Activated gamma-delta T cell treated with anti-CD3 and anti-CD28 coated beads, Interleukin-2, amount 50 U/mL, for 16 hours (primary cell): ENCODE measurements around the gene FA2H.
"Not testable (repeated sequence)": the region's sequence is repeated elsewhere in the genome, so short reads cannot be mapped to it uniquely, and the experiment has no call there.

Experiments used
- DNase-seq: peaks from one replicate; pipeline ENCODE4 v3.0.0-alpha.2; 2020; ENCODE audit warnings: low read depth

FA2H gene

GRCh38 chr16:74724820-74725549 lies 49.6 kb downstream of the FA2H start:
- DNase-seq: no peak

DNA sequence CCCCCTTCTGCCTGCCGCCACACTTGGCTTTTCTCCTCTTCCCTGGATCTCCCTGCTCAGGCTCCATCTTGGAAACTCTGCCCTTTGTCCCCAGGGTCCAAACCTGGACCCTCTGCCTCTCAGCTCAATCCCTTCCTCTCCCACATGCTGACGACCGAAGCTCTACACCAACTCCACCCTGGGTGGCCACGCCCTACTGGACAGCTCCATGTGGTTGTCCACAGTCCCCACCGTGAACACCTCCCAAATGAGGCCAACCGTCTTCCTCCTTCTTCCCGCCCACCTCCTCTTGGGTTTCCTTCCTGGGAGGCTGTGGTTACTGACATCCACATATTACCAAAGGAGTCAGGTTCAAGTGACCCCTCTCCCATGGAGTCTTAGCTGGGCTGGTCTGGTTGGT lies 51.4 kb downstream of the FA2H start:
- DNase-seq: no peak

- not testable (repeated sequence) for DNase-seq
Measured at GRCh38 chr16:74722156-74722555, 52.5 kb downstream of the FA2H start.

- DNase-seq: no peak
Measured at GRCh38 chr16:74721716-74722115, 52.9 kb downstream of the FA2H start.

- no peak for DNase-seq
Measured at GRCh38 chr16:74720579-74720978, 54.0 kb downstream of the FA2H start.

- no peak for DNase-seq
Measured at GRCh38 chr16:74718741-74719610, 55.6 kb downstream of the FA2H start.

- DNase-seq: no peak
Measured at GRCh38 chr16:74718140-74718539, 56.5 kb downstream of the FA2H start.

GRCh38 chr16:74717367-74717766 lies 57.3 kb downstream of the FA2H start:
- no peak for DNase-seq

- no peak for DNase-seq
Measured at GRCh38 chr16:74716355-74716754, 58.3 kb downstream of the FA2H start.

- no peak for DNase-seq
Measured at GRCh38 chr16:74713876-74714275, 60.7 kb downstream of the FA2H start.

GRCh38 chr16:74713325-74713724 lies 61.3 kb downstream of the FA2H start:
- DNase-seq: no peak

- DNase-seq: no peak
Measured at GRCh38 chr16:74711938-74712337, 62.7 kb downstream of the FA2H start.

GRCh38 chr16:74710401-74710800 lies 64.2 kb downstream of the FA2H start:
- DNase-seq: no peak

DNA sequence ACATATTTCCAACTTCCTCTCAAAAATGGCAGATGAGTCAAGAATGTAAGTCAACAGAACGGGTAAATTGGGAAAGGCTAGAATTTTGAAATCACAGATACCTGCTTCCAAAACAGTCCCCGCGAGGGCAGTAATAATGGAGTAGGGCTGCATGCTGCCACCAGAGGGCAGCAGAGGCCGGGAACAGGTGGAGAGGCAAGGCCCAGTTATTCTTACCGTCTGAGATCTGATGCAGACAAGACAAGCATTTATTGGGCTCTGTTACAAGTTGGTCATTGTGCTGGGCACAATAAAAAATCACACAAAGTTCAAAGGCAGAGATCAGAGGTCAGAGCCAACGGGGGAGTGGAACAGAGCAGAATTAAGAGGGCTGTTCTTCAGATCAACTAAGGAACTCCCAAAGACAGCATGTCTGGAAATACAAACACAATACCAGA lies 65.2 kb downstream of the FA2H start:
- peak; percentile 81 for DNase-seq

DNA sequence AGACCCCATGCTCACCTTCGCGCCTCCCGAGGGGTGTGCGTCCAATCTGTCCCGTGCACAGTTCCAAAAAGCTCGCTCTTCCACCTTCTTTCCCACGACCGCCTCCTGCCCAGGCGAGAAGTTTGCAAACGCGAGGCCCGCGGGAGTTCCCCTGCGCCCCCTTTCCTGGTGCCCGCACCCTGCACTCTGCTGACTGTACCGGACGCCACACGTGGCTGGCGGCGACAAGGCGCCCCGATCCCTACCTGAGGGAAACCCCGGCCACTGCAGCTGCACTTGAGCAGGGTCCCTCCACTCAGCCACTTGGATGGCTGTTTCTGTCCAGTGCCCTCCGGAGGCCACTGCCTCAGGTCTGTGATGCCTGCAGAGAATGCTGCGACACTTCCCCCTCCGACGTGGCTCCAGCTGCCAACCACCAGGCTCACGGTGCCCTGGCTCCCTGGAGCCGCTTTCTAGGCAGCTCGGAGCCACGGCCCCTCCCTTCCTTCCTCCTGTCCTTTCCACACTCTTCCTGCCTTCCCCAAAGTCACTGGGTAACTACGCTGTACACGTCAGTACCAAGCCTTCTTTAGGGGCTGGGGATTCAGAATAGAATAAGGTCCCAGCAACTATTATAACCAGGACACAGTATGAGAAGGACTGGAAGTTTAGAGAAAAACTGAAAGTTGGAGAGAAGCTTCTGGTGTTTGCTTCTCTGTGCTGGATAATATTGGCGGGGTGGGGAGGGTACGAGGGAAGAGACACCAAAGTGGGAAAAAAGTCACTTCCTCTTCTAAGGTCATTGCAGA lies 74.0 kb downstream of the FA2H start, which contains the start of gene MLKL:
Gene MLKL (minus strand): TSS at position 425 of the 788 bp plus-strand sequence. CDS start 5,105 bp downstream, outside the sequence.
- peak; percentile 43 for DNase-seq

DNA sequence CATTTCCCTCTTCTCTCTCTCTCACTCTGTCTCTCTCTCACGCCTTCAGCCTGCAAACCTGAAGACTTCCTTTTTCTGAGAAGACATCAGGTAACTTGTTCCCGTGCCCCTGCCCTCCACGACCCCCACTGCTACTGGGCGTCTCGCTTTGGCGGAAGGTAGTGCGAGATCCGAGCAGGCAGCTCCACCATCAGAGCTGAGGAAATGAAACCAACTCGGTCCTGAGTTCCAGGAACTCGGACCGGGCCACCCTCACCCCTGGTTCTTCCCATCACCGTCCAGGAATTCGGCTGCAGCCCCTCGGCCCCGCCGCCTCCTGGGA lies 74.5 kb downstream of the FA2H start:
- DNase-seq: no peak

DNA sequence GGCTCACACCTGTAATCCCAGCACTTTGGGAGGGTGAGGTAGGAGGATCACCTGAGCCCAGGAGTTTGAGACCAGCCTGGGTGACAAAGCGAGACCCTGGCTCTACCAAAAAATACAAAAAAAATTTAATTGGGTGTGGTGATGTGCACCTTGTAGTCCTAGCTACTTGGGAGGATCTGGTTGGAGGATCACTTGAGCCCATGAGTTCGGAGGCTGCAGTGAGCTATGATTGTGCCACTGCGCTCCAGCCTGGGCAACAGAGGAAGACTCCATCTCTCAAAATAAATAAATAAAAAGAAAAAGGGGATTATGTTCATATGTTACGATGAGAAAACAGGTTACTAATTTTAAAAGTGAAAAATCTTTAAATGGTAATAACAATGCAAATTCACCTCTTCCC lies 75.0 kb downstream of the FA2H start:
- DNase-seq: no peak

DNA sequence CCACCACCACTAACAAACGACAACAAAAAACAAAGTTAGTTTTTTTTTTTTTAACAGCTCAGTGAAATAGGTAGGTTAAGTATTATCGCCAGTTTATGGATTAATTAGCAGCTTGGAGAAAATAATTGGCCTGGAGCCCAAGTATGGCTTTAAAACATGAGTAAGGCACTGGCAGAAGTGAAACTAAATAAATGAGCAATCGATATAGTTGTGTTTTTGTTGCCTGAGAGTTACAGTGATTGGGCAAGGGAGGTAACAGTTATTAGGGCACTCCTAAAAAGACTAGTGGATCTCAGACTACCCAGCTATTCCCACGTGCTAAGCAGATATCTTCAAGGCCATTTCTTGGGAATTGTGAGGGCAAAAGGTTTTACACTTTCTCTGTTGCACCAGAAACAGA lies 76.4 kb downstream of the FA2H start:
- DNase-seq: no peak

DNA sequence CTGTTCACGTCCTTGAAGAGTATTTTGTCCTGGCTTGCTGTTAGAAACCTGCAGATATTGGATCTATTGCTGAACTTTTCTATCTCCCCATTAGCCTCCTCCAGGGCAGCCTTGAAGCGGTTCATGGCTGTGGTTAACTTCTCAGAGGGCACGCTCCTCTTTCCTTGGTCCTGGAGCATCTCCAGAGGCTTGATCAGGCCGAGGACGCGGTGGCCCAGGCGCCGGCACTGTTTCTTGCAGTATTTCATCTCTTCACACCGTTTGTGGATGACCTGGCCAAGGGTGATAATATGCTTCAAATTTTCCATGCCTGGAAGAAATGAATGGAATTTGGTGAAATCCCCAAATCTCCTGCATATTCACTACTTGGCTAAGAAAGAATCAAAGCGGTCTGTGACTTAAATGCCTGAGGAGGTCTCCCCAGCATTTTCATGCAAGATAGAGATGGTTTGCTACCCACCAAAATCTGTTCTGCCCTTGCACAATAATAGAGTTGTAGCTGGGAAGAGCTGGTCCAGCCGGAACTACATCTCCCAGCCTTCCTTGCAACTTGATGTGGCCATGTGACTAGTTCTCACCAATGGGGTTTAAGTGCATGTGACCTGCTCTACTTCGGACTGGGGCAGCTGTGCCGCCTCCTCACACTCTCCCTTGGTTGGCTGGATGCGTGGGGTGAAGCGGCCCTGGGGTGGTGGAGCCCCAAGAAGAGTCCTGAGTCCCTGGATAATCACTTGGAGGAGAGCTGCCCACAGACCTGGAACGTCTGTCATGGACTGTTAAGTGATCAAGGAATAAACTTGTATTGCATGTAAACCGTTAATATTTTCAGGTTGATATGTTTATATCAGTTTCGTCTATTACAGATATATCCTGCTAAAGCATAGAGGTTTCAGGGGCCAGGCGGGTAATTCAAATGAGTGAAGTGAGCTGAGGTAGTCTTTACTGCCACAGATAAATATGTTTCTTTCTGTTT lies 78.9 kb downstream of the FA2H start:
- DNase-seq: peak; percentile 34

DNA sequence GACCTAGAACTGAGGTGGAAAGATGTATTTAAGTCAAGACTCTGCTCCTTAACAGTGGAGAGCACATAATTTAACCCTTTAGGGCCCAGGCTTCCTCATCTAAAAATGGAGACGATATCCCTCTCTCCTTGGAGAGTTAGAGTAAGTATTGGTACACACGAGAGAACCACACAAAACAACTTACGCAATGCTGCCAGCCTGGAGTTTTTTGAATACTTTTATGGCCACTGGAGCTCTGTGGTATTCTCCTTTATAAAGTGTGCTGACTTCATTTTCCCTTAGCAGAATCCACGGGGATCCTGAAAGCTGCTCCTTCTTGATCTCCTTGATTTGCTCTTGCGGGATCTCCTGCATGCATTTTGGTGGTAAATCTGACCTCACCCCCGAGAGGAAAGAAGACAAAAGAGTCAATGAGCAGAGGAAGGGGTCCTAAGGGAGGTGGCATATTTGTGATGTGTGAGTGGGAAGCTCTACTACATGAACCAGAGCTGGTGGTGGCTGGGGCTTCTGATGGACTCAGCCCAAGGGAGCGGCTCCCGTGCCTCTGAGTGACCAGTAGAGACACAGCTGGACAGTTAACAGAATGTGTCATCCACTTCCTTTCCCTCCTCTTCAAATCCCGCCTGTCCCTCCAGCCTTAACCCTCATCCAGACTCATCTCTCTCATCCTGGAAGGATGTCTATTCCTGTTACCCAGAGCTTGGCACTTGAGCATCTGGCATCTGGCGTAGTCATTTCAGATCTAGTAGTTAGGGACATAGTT lies 83.3 kb downstream of the FA2H start:
- no peak for DNase-seq

- DNase-seq: no peak
Measured at GRCh38 chr16:74682556-74682955, 92.1 kb downstream of the FA2H start.
